ENCODE results near the gene VPS13D. TPM values are rescaled to one million over a fixed set of nuclear protein-coding genes. Genes with fewer than 3 reads are reported as not detected.

The VPS13D gene
- total and polyA plus RNA-seq, 2 donors (not counting 3 experiments of a cell fraction or from before 2014, with no cell fraction given) = 13.6 to 48.5 TPM

- Histone ChIP-seq H3K36me3 (ENCODE audit: control insufficient read depth in 2 of 2, extremely low read depth in 1 of 2, insufficient read depth in 2 of 2, low read length in 2 of 2) (no peaks in the 10 kb centered on the region), H3K27me3 (ENCODE audit: control insufficient read depth in 2 of 2, insufficient read depth in 2 of 2, low read length in 2 of 2) (peaks cover 0 to 12% of the 10 kb centered on the region in 2 experiments), H3K9ac (replicated peaks; ENCODE audit: extremely low read depth, insufficient read depth, low read length) (no peak overlapping the region), H3K27ac (ENCODE audit: insufficient read depth, low read depth, low read length) (no peak overlapping the region), H3K9me3 (replicated peaks; ENCODE audit: control insufficient read depth, insufficient read depth, low read length) (no peaks in the 10 kb centered on the region), H3K4me2 (ENCODE audit: insufficient read depth, low read length) (no peak overlapping the region), H2AFZ (ENCODE audit: low read depth, low read length) (no peak overlapping the region), H3K9me1 (replicated peaks; ENCODE audit: control insufficient read depth, extremely low read depth, insufficient read depth, low read length) (no peaks in the 10 kb centered on the region), H3K4me3 (replicated peaks in 1 of 3; ENCODE audit: insufficient read depth in 1 of 3, low read depth in 1 of 3, low read length in 3 of 3) (no peak overlapping the region), H3K79me2 (ENCODE audit: control insufficient read depth, insufficient read depth, low read length) (no peaks in the 10 kb centered on the region), H4K20me1 (replicated peaks; ENCODE audit: control insufficient read depth, extremely low read depth, insufficient read depth, low read length) (no peaks in the 10 kb centered on the region), H3K4me1 (ENCODE audit: control insufficient read depth, extremely low read depth, insufficient read depth, low read length) (no peaks in the 10 kb centered on the region)
- no TSS peak for BruUV-seq (replicated peaks)
- dilution Hi-C loops (cut with MboI; ENCODE audit: extremely low pct_ligation_motif_present, low sequenced_read_pairs) = no loop called here
- FAIRE-seq = no peak
- intact Hi-C loops (cut with micrococcal nuclease) = loop anchor here (10.0 kb wide), 1 partner anchor 59 kb away; no protein-coding TSS in a partner anchor
- TF ChIP-seq MYC (IDR thresholded peaks at IDR 0.05; ENCODE audit: low read depth, low read length) (no peak), MAX (IDR thresholded peaks at IDR 0.05; ENCODE audit: insufficient read depth, insufficient read length) (no peak), FOS (IDR thresholded peaks at IDR 0.05; ENCODE audit: borderline replicate concordance, insufficient read depth, low read length) (no peak), POLR2A (IDR thresholded peaks at IDR 0.05; ENCODE audit: low read depth, low read length) (no peak), JUN (IDR thresholded peaks at IDR 0.05; ENCODE audit: borderline replicate concordance, insufficient read depth, insufficient read length, low read depth) (no peak), CTCF (IDR thresholded peaks at IDR 0.05; ENCODE audit: extremely low read depth in 1 of 2, insufficient read depth in 1 of 2, low read depth in 1 of 2, low read length in 2 of 2) (no peak), POLR2AphosphoS5 (IDR thresholded peaks at IDR 0.05; ENCODE audit: insufficient read depth, low read depth, low read length) (no peak), GATA2 (IDR thresholded peaks at IDR 0.05; ENCODE audit: insufficient read depth, insufficient read length, low read depth, low read length) (no peak), EZH2 (IDR thresholded peaks at IDR 0.05; ENCODE audit: borderline replicate concordance, low read depth, low read length, severe bottlenecking) (no peak)
- ChIA-PET POLR2A (no interaction called here), CTCF (interaction anchor here (4.7 kb wide), 1 partner anchor 91 kb away, joined by 57 read pairs; no protein-coding TSS in a partner anchor)
- DNase-seq (ENCODE audit: low read depth, low spot score) = no peak
Measured at GRCh38 chr1:12215118-12215961, 14.5 kb upstream of the VPS13D start.

Data from endothelial cell of umbilical vein (primary cell).